ENCODE data around the gene CSRP1. TPM values are rescaled to one million over a fixed set of nuclear protein-coding genes. Genes with fewer than 3 reads are reported as not detected.

The CSRP1 gene
- total and polyA plus RNA-seq, 2 of the 13 experiments (the other 11 are each of a cell fraction or from before 2014, with no cell fraction given): 17.7 to 68.9 TPM

DNA sequence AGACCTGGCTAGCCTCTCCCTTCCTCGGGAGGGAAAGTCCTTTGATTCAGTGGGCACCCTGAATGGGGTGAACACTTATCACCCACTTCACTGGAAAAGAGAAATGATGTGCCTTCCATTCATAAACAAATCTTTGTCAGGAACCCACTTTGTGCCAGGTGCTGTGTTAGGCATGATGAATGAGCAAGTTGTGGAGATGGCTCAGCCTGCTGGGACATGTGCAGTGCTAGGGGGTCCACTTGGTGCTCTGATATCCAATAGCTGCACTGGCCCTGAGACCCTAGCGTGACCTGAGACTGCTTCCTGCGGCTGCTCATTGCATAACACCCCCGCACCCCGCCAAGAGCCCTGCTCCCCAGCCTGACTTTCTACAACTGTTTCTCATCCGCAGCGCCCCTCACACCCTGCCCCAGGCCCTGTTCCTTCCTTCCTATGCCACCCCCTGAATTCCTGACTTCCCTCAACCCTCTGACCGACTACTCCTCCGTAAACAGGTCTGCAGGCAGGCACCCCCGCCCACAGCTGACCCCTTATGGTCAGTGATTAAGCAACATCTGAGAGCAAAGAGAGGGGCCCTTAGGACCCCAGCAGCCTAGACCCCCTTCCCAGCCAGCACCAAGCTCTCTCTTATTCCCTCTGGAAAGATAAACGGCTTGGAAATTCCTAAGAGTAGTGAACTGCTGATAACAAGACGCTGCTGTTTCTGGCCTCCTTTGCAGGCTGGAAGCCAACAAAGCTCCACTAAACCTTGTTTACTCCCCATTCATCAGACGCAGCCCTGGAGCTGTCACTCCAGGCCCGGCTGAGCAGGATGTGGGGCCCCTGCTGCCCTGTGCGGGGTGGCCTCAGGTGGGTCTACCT is 12.9 kb downstream of the CSRP1 start (continued):
- TF ChIP-seq ZNF432 (CRISPR knock-in tag; IDR thresholded peaks at IDR 0.05; ENCODE audit: borderline replicate concordance): no peak
- no peak for TF ChIP-seq REXO4 (CRISPR knock-in tag; IDR thresholded peaks at IDR 0.05; ENCODE audit: borderline replicate concordance)
- no peak for TF ChIP-seq NAIF1 (CRISPR knock-in tag; IDR thresholded peaks at IDR 0.05; ENCODE audit: borderline replicate concordance)
- TF ChIP-seq ZNF614 (CRISPR knock-in tag; IDR thresholded peaks at IDR 0.05; ENCODE audit: borderline replicate concordance): 0 out of 2 replicates have a peak, but pooled peaks have one; percentile 6
- TF ChIP-seq, protein P1, sequence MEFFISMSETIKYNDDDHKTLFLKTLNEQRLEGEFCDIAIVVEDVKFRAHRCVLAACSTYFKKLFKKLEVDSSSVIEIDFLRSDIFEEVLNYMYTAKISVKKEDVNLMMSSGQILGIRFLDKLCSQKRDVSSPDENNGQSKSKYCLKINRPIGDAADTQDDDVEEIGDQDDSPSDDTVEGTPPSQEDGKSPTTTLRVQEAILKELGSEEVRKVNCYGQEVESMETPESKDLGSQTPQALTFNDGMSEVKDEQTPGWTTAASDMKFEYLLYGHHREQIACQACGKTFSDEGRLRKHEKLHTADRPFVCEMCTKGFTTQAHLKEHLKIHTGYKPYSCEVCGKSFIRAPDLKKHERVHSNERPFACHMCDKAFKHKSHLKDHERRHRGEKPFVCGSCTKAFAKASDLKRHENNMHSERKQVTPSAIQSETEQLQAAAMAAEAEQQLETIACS (CRISPR knock-in tag; IDR thresholded peaks at IDR 0.05): no peak
- no peak for TF ChIP-seq CHCHD3 (CRISPR knock-in tag; IDR thresholded peaks at IDR 0.05)
- TF ChIP-seq, protein P2, sequence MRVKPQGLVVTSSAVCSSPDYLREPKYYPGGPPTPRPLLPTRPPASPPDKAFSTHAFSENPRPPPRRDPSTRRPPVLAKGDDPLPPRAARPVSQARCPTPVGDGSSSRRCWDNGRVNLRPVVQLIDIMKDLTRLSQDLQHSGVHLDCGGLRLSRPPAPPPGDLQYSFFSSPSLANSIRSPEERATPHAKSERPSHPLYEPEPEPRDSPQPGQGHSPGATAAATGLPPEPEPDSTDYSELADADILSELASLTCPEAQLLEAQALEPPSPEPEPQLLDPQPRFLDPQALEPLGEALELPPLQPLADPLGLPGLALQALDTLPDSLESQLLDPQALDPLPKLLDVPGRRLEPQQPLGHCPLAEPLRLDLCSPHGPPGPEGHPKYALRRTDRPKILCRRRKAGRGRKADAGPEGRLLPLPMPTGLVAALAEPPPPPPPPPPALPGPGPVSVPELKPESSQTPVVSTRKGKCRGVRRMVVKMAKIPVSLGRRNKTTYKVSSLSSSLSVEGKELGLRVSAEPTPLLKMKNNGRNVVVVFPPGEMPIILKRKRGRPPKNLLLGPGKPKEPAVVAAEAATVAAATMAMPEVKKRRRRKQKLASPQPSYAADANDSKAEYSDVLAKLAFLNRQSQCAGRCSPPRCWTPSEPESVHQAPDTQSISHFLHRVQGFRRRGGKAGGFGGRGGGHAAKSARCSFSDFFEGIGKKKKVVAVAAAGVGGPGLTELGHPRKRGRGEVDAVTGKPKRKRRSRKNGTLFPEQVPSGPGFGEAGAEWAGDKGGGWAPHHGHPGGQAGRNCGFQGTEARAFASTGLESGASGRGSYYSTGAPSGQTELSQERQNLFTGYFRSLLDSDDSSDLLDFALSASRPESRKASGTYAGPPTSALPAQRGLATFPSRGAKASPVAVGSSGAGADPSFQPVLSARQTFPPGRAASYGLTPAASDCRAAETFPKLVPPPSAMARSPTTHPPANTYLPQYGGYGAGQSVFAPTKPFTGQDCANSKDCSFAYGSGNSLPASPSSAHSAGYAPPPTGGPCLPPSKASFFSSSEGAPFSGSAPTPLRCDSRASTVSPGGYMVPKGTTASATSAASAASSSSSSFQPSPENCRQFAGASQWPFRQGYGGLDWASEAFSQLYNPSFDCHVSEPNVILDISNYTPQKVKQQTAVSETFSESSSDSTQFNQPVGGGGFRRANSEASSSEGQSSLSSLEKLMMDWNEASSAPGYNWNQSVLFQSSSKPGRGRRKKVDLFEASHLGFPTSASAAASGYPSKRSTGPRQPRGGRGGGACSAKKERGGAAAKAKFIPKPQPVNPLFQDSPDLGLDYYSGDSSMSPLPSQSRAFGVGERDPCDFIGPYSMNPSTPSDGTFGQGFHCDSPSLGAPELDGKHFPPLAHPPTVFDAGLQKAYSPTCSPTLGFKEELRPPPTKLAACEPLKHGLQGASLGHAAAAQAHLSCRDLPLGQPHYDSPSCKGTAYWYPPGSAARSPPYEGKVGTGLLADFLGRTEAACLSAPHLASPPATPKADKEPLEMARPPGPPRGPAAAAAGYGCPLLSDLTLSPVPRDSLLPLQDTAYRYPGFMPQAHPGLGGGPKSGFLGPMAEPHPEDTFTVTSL (CRISPR knock-in tag; IDR thresholded peaks at IDR 0.05; ENCODE audit: borderline replicate concordance): no peak
- TF ChIP-seq, protein P3, sequence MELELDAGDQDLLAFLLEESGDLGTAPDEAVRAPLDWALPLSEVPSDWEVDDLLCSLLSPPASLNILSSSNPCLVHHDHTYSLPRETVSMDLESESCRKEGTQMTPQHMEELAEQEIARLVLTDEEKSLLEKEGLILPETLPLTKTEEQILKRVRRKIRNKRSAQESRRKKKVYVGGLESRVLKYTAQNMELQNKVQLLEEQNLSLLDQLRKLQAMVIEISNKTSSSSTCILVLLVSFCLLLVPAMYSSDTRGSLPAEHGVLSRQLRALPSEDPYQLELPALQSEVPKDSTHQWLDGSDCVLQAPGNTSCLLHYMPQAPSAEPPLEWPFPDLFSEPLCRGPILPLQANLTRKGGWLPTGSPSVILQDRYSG (CRISPR knock-in tag; IDR thresholded peaks at IDR 0.05): no peak
- TF ChIP-seq BRD4 (CRISPR knock-in tag; IDR thresholded peaks at IDR 0.05): no peak
- no peak for TF ChIP-seq MYNN (CRISPR knock-in tag; IDR thresholded peaks at IDR 0.05; ENCODE audit: low read depth)
- TF ChIP-seq KLF16 (CRISPR knock-in tag; IDR thresholded peaks at IDR 0.05): no peak
- TF ChIP-seq, protein P4, sequence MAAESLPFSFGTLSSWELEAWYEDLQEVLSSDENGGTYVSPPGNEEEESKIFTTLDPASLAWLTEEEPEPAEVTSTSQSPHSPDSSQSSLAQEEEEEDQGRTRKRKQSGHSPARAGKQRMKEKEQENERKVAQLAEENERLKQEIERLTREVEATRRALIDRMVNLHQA (CRISPR knock-in tag; IDR thresholded peaks at IDR 0.05): no peak
- no peak for TF ChIP-seq ZNF225 (CRISPR knock-in tag; IDR thresholded peaks at IDR 0.05)
- no peak for TF ChIP-seq SIX4 (CRISPR knock-in tag; IDR thresholded peaks at IDR 0.05)
- no peak for TF ChIP-seq HOXA9 (CRISPR knock-in tag; IDR thresholded peaks at IDR 0.05; ENCODE audit: borderline replicate concordance)
- TF ChIP-seq ZMYM4 (CRISPR knock-in tag; IDR thresholded peaks at IDR 0.05): no peak
- TF ChIP-seq TMF1 (CRISPR knock-in tag; IDR thresholded peaks at IDR 0.05; ENCODE audit: low read depth): no peak
- 0 out of 2 replicates have a peak, but pooled peaks have one; percentile 22 for TF ChIP-seq NR2F2 (IDR thresholded peaks at IDR 0.05; ENCODE audit: borderline replicate concordance, low read depth)
- TF ChIP-seq ZNF766 (CRISPR knock-in tag; IDR thresholded peaks at IDR 0.05; ENCODE audit: borderline replicate concordance): no peak
- TF ChIP-seq ZNF619 (CRISPR knock-in tag; IDR thresholded peaks at IDR 0.05): no peak
